OCI-LY3 (cell line): ENCODE data around the gene PILRB.
A peak's percentile ranks its signal among the peaks of the same experiment; 100 is the strongest.

Experiments
- H2AFZ ChIP-seq: fragments of 200-600, 300-600 bp; shearing (Covaris generic); 2 replicates; pipeline ENCODE4 v1.6.0; 2014; ENCODE audit warnings: antibody characterized with exemption, low read depth, low read length
- H3K27ac ChIP-seq: fragments of 200-600, 300-600 bp; sonication (generic); 2 replicates; pipeline ENCODE4 v1.5.1; 2014; ENCODE audit warnings: mild to moderate bottlenecking, low read length, moderate library complexity, mixed read lengths
- H3K27me3 ChIP-seq: fragments of 200-600, 300-600 bp; sonication (generic); 2 replicates; pipeline ENCODE4 v1.6.1; 2014; ENCODE audit warnings: low read depth, low read length, mixed read lengths
- H3K36me3 ChIP-seq: fragments of 200-600, 300-600 bp; sonication (generic); replicated peaks from 2 replicates; pipeline ENCODE3; 2014; ENCODE audit warnings: low read depth, low read length, mixed read lengths
- H3K4me1 ChIP-seq: fragments of 300-600, 200-600 bp; sonication (generic); 2 replicates; pipeline ENCODE4 v1.6.1; 2014; ENCODE audit warnings: low read length, mixed read lengths
- H3K4me2 ChIP-seq: fragments of 200-600, 300-600 bp; sonication (generic); 2 replicates; pipeline ENCODE4 v1.6.1; 2014; ENCODE audit warnings: low read length, mixed read lengths
- H3K4me3 ChIP-seq: fragments of 300-600, 200-600 bp; sonication (generic); 2 replicates; pipeline ENCODE4 v1.5.1; 2014; ENCODE audit warnings: antibody characterized with exemption, mild to moderate bottlenecking, low read length, moderate library complexity
- H3K79me2 ChIP-seq: fragments of 300-600, 200-600 bp; shearing (Covaris generic); 2 replicates; pipeline ENCODE4 v1.6.1; 2014; ENCODE audit warnings: mild to moderate bottlenecking, low read length, mixed read lengths
- H3K9ac ChIP-seq: fragments of 300-600, 200-600 bp; shearing (Covaris generic); 2 replicates; pipeline ENCODE4 v1.6.0; 2014; ENCODE audit warnings: mild to moderate bottlenecking, low read length, moderate library complexity
- H3K9me3 ChIP-seq: fragments of 200-600, 300-600 bp; shearing (Covaris generic); 2 replicates; pipeline ENCODE4 v1.6.1; 2014; ENCODE audit warnings: low read length, mixed read lengths; ENCODE audit not compliant: insufficient read depth
- H4K20me1 ChIP-seq: fragments of 200-600, 300-600 bp; sonication (generic); 2 replicates; pipeline ENCODE4 v1.6.1; 2016; ENCODE audit warnings: low read length, mixed read lengths; ENCODE audit not compliant: insufficient read depth
- EZH2phosphoT487 ChIP-seq: fragments of 200-600 bp; shearing (Covaris generic); IDR thresholded peaks from 2 replicates; pipeline ENCODE4 v1.6.1; 2018; ENCODE audit warnings: antibody characterized with exemption, mixed run types, low read depth
- TF ChIP-seq, protein P1 (sequence below): fragments of 200-600, 300-600 bp; sonication (generic); IDR thresholded peaks from 2 replicates; pipeline ENCODE4 v1.5.1; 2014; ENCODE audit warnings: antibody characterized with exemption, low read length, low read depth

The PILRB gene

DNA sequence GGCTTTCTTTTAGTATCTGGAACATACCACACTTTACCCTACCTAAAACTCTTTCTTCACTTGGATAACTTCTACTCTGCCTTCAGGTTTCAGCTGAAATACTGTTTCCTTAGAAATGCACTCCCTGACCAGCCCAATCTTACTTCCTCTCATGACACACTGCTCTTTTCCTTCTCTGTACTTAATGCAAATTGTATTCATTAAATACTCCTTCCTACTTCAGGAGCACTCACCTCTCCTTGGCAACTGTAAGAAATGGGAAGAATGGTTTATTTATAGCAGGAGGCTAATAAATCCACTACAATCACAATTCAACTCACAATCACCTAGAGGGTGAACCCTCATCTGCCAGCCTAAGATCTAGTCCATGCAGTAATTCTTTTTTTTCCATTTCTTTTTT is 55.4 kb downstream of the PILRB start:
- Histone ChIP-seq H3K27ac (peak overlapping the region; percentile 54), H3K9me3 (no peaks in the 10 kb centered on the region), H3K4me1 (peaks cover 27% of the 10 kb centered on the region), H3K79me2 (no peaks in the 10 kb centered on the region), H3K36me3 (no peaks in the 10 kb centered on the region), H3K27me3 (peaks cover 22% of the 10 kb centered on the region), H2AFZ (no peak overlapping the region), H3K9ac (peak overlapping the region; percentile 29; the same call in 1 of the 2 replicates), H3K4me2 (peak overlapping the region; percentile 70), H3K4me3 (peak overlapping the region; percentile 30; the same call in 1 of the 2 replicates), H4K20me1 (no peaks in the 10 kb centered on the region)
- TF ChIP-seq, protein P1, sequence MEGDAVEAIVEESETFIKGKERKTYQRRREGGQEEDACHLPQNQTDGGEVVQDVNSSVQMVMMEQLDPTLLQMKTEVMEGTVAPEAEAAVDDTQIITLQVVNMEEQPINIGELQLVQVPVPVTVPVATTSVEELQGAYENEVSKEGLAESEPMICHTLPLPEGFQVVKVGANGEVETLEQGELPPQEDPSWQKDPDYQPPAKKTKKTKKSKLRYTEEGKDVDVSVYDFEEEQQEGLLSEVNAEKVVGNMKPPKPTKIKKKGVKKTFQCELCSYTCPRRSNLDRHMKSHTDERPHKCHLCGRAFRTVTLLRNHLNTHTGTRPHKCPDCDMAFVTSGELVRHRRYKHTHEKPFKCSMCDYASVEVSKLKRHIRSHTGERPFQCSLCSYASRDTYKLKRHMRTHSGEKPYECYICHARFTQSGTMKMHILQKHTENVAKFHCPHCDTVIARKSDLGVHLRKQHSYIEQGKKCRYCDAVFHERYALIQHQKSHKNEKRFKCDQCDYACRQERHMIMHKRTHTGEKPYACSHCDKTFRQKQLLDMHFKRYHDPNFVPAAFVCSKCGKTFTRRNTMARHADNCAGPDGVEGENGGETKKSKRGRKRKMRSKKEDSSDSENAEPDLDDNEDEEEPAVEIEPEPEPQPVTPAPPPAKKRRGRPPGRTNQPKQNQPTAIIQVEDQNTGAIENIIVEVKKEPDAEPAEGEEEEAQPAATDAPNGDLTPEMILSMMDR: no peak
- TF ChIP-seq EZH2phosphoT487: no peak

DNA sequence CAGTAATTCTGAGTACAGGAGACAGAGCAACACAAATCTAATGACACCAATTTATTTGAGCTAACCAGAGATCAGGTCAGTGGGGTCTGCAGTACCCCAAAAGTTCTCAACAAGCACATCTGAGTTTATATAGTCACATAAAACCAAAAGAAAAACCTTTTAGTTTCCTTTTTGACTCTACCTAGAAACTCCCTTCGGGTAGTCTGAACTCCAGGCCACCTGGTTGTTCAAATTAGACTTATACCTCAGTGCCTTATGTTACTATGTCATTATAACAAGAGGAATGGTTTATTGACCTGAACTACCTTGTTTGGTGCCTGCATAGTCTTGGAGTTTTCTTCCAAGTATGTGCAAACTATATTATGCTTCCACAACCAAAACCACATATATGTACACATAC is 56.0 kb downstream of the PILRB start:
- H3K27me3 ChIP-seq: peaks cover 17% of the 10 kb centered on the region
- H4K20me1 ChIP-seq: no peaks in the 10 kb centered on the region
- no peak for TF ChIP-seq EZH2phosphoT487
- TF ChIP-seq, protein P1: no peak
- no peaks in the 10 kb centered on the region for H3K79me2 ChIP-seq
- H3K9me3 ChIP-seq: no peaks in the 10 kb centered on the region
- no peaks in the 10 kb centered on the region for H3K36me3 ChIP-seq
- peak overlapping the region; percentile 10; the same call in 1 of the 2 replicates for H3K9ac ChIP-seq
- 0 out of 2 replicates have a peak overlapping the region, but pooled peaks have one; percentile 15 for H2AFZ ChIP-seq
- H3K4me2 ChIP-seq: peak overlapping the region; percentile 70
- no peak overlapping the region; the same call in 1 of the 2 replicates for H3K27ac ChIP-seq
- no peak overlapping the region for H3K4me3 ChIP-seq
- peaks cover 32% of the 10 kb centered on the region for H3K4me1 ChIP-seq

DNA sequence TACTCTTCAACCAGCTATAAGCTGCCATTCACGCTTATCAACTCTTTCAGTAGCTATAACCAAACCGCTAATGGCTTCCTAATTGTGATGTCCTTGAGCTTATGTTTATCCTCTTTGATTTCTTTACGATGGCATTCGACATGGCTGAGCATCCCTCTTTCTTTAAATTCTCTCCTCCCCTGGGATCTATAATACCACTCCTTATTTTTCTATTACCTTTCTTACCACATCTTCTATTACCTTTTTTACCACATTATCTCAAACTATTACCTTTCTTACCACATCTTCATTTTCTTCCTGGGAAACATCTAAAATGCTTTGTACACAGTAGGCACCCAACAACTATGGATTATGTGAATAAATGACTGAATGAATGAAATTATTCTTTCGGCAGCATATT is 57.5 kb downstream of the PILRB start:
- H4K20me1 ChIP-seq: no peaks in the 10 kb centered on the region
- H3K4me1 ChIP-seq: peaks cover 45% of the 10 kb centered on the region
- TF ChIP-seq, protein P1: no peak
- TF ChIP-seq EZH2phosphoT487: no peak

More for the DNA sequence above, 57.5 kb downstream of the PILRB start:
- H3K4me2 ChIP-seq: no peak overlapping the region
- no peak overlapping the region for H2AFZ ChIP-seq
- H3K79me2 ChIP-seq: no peaks in the 10 kb centered on the region
- no peaks in the 10 kb centered on the region for H3K9me3 ChIP-seq
- no peak overlapping the region for H3K27ac ChIP-seq
- H3K9ac ChIP-seq: no peak overlapping the region
- H3K27me3 ChIP-seq: peaks cover 4% of the 10 kb centered on the region; the same call in 1 of the 2 replicates
- H3K4me3 ChIP-seq: no peak overlapping the region
- H3K36me3 ChIP-seq: no peaks in the 10 kb centered on the region
